ENCODE measurements around the gene NOL9.

NOL9 gene

DNA sequence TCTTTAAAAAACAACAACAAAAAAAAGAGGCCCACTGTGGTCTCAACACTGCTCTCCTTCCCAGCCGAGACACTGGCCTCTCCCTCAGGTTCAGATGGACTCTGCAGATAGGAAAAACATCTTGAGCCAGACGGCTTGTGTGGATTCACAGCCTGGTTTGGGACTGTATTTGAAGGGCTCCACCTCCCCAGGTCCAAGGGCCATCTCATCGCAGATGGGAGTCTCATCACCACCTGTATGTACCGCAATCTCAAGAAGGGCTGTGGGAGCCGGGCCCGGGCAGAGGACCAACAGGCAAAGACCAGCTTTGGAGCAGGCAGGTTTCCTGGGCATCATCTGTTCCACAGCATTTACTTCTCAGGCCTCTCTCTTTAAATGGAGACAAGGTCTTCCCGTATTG lies 35.7 kb upstream of the NOL9 start:
- no peak for DNase-seq

DNA sequence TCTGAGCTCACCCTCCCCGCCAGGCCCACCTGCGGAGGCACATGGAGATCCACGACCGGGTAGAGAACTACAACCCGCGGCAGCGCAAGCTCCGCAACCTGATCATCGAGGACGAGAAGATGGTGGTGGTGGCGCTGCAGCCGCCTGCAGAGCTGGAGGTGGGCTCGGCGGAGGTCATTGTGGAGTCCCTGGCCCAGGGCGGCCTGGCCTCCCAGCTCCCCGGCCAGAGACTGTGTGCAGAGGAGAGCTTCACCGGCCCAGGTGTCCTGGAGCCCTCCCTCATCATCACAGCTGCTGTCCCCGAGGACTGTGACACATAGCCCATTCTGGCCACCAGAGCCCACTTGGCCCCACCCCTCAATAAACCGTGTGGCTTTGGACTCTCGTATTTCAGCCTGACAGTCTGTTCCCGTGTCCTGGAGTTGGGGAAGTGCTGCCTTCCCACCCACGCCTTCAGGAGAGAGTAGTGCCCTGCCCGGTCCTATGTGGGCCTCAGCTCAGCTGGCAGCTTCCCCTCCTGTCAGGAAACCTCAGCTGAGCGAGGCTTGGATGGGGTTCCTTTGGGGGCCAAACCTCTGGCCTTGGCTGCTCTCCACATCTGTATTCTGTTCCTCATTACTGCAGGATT lies 34.7 kb upstream of the NOL9 start:
- no peak for DNase-seq

DNA sequence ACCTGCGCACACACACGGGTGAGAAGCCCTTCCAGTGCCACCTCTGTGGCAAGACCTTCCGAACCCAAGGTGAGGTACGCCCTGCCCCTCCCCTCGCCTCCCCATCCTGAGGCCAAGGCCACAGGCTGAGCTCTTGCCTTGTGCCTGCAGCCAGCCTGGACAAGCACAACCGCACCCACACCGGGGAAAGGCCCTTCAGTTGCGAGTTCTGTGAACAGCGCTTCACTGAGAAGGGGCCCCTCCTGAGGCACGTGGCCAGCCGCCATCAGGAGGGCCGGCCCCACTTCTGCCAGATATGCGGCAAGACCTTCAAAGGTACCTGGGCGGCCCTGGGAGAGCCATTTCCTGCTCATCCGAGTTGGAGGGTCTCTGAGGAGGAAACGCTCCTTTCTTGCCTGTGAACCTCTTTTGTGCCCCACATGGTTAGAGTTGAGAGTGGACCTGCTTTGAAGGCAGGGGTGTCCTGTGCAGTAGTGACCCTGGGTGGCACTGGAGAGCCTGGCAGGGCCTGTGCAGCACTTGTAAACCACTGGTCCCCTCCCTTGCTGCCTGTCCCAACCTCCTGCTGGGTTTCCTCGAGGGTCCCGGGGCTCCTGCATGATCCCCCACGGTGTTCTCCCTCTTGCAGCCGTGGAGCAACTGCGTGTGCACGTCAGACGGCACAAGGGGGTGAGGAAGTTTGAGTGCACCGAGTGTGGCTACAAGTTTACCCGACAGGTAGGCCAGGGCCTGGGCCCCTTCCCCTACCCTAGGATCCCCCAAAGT lies 34.0 kb upstream of the NOL9 start:
- DNase-seq = no peak

DNA sequence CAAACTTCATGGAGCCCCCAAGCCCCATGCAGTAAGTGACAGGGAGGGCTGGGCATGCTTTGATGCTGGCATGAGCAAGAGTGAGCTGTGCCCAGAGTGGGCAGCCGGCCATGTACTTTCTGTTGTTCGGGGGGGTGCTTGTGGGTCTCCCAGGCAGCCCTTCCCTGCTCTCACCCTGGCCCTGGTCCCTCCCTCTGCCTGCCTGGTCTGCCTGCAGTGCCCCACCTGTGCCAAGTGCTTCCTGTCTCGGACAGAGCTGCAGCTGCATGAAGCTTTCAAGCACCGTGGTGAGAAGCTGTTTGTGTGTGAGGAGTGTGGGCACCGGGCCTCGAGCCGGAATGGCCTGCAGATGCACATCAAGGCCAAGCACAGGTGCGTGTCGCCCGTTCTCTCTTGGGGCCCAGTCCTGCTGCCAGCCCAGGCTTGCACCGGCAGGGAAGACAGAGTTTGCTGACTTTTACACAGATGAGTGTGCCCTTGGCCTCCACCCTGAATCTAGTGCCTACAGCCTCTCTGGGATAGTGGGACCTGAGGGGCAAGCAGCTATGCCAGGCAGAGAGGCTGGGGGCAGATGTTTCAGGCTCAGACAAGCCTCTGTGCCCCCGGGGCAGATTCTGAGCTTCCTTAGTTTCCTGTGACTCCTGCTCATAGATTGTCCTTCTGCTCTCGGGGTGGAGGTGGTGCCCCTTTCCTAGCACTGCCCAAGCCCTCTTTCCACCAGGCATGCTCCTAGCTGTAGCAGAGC lies 33.1 kb upstream of the NOL9 start:
- peak in 11 of 14 donors; percentile 24 to 86 (median 65) for DNase-seq

DNA sequence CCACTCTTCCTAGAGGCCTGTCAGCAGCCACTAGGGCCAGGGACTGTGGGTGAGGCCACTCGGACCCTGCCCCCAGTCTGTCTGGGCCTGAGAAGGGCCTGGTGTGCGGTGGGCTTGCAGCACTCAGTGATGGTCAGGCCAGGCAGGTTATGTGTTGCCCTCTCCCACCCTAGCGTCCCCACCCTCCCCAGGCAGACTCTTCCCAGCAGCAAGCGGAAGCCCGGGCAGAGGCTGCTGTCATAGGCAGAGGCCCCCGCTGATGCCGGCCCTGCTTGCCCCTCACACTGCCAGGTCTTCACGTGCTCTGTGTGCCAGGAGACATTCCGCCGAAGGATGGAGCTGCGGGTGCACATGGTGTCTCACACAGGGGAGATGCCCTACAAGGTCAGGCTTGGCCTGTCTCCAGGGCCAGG lies 32.1 kb upstream of the NOL9 start:
- no peak for DNase-seq

DNA sequence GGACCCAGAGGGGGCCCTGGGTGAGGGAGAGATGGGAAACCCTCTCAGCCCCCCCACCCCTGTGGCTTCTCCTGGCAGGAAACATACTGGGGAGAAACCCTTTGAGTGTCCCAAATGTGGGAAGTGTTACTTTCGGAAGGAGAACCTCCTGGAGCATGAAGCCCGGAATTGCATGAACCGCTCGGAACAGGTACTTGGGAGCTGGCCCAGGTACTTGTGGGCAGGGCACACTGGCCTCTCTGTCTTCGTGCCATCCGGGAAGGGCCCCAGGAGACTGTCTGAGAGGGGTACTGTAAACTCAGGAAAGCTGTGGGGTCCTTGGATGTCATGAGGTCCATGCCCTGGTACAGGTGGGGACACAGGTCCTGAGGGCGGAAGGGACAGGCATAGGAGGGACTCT lies 31.5 kb upstream of the NOL9 start:
- DNase-seq = no peak

DNA sequence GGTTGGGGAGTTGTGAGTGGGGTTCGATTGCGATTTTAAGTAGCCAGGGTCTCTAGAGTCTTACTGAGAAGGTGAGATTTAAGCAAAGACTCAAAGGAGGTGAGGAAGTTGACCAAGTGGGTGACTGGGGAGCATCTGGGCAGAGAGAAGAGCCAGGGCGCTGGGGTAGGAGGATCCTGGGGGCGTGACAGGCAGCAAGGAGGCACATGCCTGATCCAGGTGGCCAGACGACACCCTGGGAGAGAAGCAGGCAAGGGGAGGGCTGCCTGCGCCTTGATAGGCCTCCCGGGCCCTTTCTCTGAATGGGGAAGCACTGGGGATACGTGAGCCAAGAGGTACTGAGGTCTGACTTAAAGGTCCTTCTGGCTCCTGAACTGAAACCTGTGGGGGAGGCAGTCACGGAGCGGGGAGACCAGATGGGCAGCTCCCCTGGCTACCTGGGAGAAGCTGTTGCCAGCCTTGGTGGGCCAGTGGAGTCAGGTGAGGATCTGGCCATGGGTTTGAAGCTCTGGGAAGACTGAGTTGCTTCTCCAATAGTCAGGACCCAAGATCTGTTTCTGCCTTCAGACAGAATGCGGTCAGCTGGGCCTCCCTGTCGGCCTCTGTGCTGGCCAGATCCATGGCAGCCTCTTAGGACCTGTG lies 30.9 kb upstream of the NOL9 start:
- DNase-seq = peak in 1 of 14 donors; percentile 51

DNA sequence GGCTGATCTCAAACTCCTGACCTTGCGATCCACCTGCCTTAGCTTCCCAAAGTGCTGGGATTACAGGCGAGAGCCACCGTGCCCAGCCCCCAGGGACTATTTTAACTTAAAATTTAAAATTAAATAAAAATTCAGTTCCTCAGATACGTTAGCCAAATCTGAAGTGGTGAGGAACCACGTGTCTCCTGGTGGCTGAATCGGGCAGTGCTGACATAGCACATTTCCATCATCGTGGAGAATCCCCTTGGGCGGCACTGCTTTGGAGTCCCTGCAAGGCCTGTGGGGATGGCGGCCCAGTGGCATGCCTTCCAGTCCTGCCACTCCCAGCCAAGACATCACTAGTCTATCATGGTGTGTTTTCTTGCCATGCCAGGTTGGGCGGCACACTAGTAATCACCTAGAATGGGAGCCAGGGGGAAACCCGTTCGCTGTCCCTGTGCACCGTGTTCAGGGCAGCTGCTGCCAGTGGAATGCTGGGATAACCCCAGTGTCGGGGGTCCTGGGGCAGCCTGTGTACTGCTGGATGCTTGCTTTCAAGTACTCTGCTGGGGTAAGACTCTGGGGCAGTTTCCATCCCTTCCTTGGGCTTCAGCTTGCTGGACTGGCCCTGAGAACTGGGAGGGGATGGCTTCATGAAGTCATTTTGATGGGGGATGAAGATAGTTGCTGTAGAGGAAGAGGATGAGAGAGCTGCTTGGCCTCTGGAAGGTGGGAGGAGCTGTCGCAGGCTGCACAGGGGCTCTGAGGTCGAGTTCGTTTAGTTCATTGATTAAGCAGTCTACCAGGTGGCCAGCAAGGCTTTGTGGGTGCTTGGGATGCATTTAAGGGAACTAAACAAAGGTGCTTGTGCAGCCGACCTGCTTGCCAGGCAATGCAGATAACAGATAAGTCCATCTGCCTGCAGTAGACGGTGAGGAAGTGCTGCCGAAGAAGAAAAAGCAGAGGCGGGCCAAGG lies 30.1 kb upstream of the NOL9 start:
- DNase-seq = no peak

DNA sequence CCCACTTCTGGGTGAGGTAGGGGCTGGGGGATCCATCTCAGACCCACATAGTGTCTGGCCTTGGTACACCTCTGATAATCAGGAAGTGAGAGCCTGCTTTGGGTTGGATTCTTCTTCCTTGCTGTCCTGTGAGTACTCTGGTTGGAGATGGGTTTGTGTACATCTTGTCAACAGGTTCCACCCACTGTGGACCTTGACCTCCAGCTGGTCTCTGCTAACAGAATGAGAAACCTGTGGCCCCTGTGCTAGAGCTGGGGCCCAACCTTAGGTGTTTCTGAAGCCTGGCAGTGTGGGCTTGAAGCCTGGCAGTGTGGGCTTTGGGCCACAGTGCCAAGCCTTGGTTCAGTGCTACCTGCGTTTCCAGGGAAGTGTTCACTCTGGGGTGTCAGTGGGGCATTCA lies 28.1 kb upstream of the NOL9 start:
- no peak for DNase-seq

DNA sequence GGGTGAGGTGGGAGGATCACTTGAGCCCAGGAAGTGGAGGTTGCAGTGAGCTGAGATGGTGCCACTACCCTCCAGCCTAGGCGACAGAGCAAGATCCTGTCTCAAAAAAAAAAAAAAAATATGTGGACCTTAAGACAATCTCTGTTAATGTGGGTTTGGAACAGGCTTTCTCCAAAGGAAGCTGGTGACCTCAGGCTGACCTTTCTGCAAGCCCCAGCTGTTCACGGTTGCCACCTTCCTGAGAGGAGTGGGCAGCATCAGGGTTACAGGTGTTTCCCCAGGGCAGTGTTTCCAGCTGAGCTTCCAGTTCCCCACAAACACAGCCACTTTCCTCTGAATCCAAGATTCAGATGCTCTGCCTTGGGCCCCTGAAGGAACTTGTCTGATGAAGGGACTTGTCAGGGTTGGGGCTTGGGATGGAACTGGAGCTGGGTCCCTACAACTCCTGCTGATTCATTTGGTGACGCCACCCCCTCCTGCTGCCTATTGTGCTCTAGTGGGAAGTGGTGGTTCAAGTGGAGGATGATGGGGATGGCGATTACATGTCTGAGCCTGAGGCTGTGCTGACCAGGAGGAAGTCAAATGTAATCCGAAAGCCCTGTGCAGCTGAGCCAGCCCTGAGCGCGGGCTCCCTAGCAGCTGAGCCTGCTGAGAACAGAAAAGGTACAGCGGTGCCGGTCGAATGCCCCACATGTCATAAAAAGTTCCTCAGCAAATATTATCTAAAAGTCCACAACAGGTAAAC lies 27.4 kb upstream of the NOL9 start:
- DNase-seq = peak in 2 of 14 donors; percentile 11 to 30

DNA sequence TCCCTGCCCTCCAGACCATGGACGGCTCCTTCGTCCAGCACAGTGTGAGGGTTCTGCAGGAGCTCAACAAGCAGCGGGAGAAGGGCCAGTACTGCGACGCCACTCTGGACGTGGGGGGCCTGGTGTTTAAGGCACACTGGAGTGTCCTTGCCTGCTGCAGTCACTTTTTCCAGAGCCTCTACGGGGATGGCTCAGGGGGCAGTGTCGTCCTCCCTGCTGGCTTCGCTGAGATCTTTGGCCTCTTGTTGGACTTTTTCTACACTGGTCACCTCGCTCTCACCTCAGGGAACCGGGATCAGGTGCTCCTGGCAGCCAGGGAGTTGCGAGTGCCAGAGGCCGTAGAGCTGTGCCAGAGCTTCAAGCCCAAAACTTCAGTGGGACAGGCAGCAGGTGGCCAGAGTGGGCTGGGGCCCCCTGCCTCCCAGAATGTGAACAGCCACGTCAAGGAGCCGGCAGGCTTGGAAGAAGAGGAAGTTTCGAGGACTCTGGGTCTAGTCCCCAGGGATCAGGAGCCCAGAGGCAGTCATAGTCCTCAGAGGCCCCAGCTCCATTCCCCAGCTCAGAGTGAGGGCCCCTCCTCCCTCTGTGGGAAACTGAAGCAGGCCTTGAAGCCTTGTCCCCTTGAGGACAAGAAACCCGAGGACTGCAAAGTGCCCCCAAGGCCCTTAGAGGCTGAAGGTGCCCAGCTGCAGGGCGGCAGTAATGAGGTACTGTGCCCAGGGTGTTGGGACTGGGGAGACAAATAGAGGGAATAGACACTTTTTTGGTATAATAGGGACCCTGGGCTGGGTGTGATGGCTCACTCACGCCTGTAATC lies 26.5 kb upstream of the NOL9 start:
- peak in 1 of 14 donors; percentile 35 for DNase-seq

DNA sequence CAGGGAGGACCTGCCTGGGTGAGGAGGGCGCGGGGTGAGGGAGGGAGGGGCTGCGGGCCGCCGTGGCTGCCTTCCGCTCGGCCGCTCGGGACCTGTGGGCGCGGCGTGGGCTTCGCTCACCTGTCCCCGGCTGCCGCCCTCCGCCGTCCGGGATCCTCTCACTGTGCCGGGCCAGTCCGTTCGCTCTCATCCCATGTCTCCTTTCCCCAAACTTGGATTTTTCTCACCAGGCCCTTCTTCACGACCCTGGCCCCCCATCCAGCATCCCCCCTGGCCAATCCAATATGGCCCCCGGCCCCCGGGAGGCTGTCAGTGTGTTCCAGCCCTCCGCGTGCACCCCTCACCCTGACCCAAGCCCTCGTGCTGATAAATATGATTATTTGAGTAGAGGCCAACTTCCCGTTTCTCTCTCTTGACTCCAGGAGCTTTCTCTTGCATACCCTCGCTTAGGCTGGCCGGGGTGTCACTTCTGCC lies 25.8 kb upstream of the NOL9 start:
- no peak for DNase-seq

DNA sequence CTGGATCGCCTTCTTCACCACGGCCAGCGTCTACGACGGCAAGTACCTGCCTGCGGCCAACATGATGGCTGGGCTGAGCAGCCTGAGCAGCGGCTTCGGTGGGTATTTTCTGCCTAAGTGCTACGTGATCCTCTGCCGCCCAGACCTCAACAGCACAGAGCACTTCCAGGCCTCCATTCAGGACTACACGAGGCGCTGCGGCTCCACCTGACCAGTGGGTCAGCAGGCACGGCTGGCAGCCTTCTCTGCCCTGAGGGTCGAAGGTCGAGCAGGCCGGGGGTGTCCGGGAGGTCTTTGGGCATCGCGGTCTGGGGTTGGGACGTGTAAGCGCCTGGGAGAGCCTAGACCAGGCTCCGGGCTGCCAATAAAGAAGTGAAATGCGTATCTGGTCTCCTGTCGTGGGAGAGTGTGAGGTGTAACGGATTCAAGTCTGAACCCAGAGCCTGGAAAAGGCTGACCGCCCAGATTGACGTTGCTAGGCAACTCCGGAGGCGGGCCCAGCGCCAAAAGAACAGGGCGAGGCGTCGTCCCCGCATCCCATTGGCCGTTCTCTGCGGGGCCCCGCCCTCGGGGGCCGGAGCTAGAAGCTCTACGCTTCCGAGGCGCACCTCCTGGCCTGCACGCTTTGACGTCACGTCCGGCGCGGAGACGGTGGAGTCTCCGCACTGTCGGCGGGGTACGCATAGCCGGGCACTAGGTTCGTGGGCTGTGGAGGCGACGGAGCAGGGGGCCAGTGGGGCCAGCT lies 25.2 kb upstream of the NOL9 start, which contains the start of gene ZBTB48:
TSS of gene ZBTB48 (plus strand) at position 621 of the 745 bp plus-strand sequence. CDS start 616 bp downstream, outside the sequence.
- peak; percentile 85 to 99 (median 96) for DNase-seq

DNA sequence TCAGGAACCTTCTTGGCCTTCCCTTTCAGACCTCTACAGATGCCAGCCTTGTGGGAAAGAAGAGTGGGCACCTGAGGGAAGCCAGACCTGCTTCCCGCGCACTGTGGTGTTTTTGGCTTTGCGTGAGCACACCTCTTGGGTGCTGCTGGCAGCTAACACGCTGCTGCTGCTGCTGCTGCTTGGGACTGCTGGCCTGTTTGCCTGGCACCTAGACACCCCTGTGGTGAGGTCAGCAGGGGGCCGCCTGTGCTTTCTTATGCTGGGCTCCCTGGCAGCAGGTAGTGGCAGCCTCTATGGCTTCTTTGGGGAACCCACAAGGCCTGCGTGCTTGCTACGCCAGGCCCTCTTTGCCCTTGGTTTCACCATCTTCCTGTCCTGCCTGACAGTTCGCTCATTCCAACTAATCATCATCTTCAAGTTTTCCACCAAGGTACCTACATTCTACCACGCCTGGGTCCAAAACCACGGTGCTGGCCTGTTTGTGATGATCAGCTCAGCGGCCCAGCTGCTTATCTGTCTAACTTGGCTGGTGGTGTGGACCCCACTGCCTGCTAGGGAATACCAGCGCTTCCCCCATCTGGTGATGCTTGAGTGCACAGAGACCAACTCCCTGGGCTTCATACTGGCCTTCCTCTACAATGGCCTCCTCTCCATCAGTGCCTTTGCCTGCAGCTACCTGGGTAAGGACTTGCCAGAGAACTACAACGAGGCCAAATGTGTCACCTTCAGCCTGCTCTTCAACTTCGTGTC lies 24.5 kb upstream of the NOL9 start:
- peak in 2 of 14 donors; percentile 31 to 50 for DNase-seq

DNA sequence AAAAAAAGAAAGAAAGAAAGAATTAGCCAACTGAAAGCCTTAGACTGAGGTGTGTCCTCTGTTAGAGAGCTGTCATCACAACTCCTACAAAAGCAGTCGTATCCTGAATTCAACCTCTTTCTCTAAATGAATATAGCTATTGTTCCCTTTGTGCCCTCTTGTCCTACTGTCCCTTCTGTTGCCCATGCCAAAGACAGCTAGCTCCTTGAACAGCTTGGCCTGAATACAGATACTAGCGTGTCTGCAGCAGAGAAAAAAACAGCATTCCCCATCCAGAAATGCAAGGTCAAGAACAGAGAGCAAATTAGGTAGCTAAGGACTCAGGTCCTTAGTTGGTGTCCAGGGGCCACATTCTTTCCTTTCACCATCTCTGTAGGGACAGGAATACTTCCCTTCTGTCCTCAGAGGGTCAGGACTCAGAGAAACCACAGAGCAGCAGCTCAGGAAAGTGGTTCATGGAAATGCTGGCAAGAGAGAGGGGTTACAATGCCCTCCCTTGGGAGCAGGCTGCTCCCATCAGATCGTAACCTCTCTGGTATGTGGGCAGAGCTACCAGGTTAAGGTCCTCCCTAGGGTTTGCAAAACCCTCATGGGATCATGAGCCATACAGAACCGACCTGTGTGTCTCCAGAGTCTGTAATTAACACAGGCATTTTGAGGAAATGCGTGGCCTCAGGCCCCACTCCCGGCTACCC lies 23.7 kb upstream of the NOL9 start:
- peak in 1 of 14 donors; percentile 5 for DNase-seq

DNA sequence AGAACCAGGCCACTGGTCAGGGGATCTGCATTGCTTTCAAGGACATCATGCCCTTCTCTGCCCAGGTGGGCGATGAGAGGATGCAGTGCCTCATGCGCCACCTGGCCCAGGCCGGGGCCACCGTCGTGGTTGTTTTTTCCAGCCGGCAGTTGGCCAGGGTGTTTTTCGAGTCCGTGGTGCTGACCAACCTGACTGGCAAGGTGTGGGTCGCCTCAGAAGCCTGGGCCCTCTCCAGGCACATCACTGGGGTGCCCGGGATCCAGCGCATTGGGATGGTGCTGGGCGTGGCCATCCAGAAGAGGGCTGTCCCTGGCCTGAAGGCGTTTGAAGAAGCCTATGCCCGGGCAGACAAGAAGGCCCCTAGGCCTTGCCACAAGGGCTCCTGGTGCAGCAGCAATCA lies 20.5 kb upstream of the NOL9 start:
- no peak for DNase-seq

DNA sequence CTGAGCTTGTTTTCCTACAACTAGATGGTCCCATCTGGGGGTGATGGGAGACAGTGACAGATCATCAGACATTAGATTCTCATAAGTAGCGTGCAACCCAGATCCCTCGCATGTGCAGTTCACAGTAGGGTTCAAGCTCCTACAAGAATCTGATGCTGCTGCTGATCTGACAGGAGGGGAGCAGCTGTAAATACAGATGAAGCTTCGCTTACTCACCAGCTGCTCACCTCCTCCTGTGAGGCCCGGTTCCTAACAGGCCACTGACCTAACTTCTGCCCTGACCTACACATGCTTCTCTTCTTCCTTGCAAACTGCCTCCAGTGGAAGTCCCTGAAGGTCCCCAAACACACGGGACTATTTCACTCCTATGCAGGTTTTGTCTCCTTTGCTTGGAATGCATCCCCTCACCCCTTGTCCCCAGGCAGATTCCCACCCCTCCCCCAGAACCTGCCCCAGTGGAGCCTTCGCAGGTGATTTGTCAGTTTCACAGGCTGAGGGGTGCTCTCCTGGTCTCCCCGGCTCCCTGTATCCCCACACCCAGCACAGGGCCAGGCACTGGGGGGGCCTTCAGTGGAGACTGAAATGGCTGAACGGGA lies 19.8 kb upstream of the NOL9 start:
- no peak for DNase-seq
